RWPE1 (cell line): ENCODE data around the gene PTPRB.

Source experiments
- CTCF ChIA-PET: fragments of 350-600 bp; sonication (Branson Sonifier 250); formaldehyde crosslinking; extraction: SDS; loops from one replicate; lab custom pipeline; 2021; lab: Yijun Ruan, JAX
- POLR2A ChIA-PET: fragments of 400-600 bp; formaldehyde crosslinking; extraction: SDS; loops from one replicate; lab custom pipeline; 2020; ENCODE audit warnings: antibody characterized with exemption; ENCODE audit not compliant: low non-redundant PET; lab: Yijun Ruan, JAX
- DNase-seq: peaks from one replicate; pipeline ENCODE4 v3.0.0; 2012; ENCODE audit warnings: low spot score
- H3K27ac ChIP-seq: fragments of 450-650 bp; 2 replicates; pipeline ENCODE4 v1.5.1; 2017
- TF ChIP-seq, protein P1 (sequence below): fragments of 450-650 bp; conservative IDR thresholded peaks from 2 replicates; pipeline ENCODE4 v1.5.1; 2017; ENCODE audit warnings: low read depth, mild to moderate bottlenecking

PTPRB gene

DNA sequence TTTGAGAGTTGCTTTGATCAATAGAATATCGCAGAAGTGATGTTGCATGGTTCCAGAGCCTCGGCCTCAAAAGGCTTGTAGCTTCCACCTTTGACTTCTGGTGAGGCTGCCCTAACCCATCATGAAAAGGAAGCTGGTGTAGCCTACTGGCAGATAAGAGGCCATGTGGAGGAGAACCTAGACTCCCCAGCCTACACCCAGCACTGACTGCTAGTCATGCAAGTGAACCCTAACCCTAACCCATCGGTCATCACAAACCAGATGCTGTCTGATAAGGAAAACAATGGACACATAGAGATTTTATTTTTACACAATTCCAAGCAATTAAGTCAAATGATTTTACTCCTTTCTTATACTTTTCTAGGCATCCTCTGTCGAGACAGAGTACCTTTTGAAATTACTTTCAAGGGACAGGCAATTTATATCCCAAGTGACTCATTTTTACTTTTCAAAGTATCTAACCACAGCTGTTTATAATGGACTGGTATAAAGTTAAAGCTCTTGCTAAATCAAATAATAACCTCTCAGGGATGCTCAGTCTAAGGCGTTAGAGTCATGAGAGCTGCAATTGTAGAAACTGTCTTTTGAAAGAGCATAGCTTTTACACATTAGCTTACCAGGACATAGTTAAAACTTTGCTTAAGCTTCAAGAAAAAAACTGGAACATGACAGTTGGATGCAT, 17.6 kb downstream of the PTPRB start:
- TF ChIP-seq, protein P1, sequence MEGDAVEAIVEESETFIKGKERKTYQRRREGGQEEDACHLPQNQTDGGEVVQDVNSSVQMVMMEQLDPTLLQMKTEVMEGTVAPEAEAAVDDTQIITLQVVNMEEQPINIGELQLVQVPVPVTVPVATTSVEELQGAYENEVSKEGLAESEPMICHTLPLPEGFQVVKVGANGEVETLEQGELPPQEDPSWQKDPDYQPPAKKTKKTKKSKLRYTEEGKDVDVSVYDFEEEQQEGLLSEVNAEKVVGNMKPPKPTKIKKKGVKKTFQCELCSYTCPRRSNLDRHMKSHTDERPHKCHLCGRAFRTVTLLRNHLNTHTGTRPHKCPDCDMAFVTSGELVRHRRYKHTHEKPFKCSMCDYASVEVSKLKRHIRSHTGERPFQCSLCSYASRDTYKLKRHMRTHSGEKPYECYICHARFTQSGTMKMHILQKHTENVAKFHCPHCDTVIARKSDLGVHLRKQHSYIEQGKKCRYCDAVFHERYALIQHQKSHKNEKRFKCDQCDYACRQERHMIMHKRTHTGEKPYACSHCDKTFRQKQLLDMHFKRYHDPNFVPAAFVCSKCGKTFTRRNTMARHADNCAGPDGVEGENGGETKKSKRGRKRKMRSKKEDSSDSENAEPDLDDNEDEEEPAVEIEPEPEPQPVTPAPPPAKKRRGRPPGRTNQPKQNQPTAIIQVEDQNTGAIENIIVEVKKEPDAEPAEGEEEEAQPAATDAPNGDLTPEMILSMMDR = no peak
- H3K27ac ChIP-seq = no peak overlapping the region
- ChIA-PET POLR2A (no interaction called here), CTCF (interaction anchor here (0.6 to 1.0 kb wide), 4 partner anchors 21 to 114 kb away, joined by 3 read pairs; no protein-coding TSS in a partner anchor)
- no peak for DNase-seq

DNA sequence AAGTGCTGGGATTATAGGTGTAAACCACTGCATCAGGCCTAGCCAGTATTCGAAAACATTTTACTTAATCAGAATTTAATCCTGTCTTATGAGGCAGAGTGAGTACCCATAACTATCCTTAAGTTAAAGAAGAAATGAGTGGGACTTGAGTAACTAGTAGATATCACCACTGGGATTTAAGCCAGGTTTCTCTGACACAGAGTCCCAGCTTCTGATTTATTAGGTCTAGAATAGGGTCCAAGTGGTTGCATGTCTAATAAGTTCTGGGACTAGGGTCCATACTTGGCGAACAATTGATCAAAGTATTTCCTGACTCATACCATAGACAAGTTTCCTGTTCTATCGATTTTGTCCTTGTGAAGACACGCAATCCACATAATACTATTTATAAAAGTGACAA, 18.9 kb downstream of the PTPRB start:
- no peak overlapping the region for H3K27ac ChIP-seq
- DNase-seq = no peak
- CTCF ChIA-PET = no interaction called here
- POLR2A ChIA-PET = no interaction called here
- TF ChIP-seq, protein P1 = no peak

DNA sequence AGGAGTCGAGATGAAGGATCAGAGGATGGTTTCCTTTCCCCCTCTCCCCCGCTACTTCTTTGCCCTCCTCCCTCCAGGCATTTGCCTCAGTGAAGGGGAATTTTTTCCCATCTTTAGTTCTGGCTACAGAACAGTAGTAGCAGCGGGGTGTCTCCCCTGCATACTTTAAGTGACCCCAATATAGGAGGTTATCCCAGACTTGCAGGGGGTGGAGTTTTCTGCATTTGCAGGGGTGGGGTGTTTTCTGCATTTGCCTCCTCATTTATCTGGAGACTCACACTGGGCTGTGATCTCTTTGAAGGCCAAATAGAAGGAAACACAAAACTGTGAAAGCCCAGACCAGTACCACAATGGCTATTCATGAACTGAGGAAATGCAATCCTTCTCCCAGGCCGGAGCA, 19.8 kb downstream of the PTPRB start:
- POLR2A ChIA-PET = no interaction called here

DNA sequence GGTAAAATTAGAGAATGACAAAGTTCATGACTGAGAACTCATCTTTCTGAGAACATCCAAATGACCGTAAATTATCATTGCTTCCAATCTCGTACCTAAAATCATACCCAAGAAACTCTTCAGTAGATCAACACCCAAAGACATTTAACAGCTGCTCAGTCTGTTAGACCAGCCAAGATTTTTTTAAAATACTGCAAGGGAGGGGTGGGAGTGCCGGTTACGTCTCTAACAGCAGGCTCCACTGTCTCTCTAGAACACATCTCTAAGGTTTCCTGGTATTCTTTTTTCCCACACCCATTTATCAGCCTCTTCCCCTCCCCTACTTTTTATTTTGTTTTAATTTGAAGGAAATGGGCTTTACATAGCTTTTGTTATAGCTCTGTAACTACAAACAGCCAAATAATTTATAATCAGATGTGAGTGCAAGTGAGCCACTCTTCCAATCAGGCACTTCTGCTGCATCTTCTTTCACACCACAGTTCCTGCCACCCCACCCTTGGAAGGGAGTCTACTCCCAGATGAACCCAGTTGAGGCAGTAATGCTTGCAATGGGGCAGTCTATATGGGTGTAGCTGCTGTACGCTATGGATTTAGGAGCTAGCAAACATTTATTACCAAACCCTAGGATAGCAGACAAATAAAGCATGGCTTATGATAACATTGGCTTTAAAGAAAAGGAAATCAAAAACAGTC, 21.9 kb downstream of the PTPRB start:
- DNase-seq = no peak
- TF ChIP-seq, protein P1 = no peak
- POLR2A ChIA-PET = no interaction called here
- CTCF ChIA-PET = no interaction called here
- H3K27ac ChIP-seq = no peak overlapping the region

More for the DNA sequence above, 19.8 kb downstream of the PTPRB start:
- DNase-seq = no peak
- no peak overlapping the region for H3K27ac ChIP-seq
- TF ChIP-seq, protein P1 = no peak
- CTCF ChIA-PET = no interaction called here

DNA sequence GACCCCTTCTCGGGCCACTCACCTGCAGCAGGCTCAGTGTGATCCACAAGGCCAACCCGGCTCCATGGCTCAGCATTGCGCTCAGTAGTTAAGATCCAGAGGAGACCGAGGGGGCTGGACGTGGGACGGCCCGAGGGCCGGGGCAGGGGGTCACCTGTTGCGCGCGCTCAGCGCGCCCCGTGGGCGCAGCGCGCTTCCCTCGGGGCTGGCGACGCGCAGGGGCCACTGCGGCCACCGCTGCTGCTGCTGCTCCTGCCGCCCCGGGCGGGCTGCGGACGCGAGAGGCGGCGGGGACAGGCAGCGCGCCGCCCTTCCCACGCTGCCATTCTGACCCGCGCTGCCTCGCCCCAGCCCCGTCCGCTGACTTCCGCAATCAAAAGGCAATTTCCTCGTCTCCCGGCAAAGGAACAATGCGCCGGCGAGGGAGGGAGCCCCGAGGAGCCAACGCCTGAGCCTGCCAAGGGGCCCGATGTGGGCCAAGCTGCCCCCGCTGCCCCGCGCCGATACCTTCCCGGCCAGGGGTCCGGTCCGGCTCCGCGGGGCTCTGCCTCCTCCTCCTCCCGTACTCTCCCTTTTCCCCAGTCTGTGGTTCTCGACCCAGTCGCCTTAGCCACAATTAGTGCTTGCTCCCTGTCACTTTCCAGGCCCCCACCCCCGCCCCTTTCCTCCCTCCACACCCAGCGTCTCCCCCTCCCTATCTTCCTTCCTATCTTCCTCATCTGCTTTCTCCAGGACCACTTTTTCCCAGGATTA, 27.3 kb downstream of the PTPRB start:
- TF ChIP-seq, protein P1 = no peak
- POLR2A ChIA-PET = no interaction called here
- CTCF ChIA-PET = interaction anchor here (0.6 kb wide), 1 partner anchor 482 kb away, joined by 3 read pairs; no protein-coding TSS in a partner anchor
- H3K27ac ChIP-seq = no peak overlapping the region
- DNase-seq = peak; percentile 36

DNA sequence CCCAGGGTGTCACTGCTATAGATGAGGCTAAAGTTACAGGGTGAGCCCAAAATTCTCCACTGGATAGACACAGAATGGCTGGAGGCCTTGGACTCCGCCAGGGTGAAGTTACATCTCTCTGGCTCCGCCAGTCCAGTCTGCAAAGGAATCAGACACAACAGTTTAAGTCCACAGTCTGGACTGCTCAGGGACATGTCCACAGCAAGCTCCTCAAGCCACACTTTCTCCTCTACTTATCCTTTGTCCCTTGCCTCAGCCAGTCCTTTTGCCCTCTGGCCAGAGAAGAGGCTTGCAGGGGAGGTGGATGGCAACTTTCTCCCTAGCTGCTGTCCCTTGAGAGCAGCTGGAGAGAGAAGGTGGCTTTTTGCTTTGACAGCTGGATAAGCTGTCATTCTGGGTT, 28.0 kb downstream of the PTPRB start:
- H3K27ac ChIP-seq = no peak overlapping the region
- TF ChIP-seq, protein P1 = no peak
- POLR2A ChIA-PET = no interaction called here
- no peak for DNase-seq
- CTCF ChIA-PET = no interaction called here
